Prostate gland (tissue), 2 donors: Measurements from ENCODE around the gene CAMTA2. TPM values are rescaled to one million over a fixed set of nuclear protein-coding genes. Genes with fewer than 3 reads are reported as not detected.

Experiments
- DNase-seq: peaks from one replicate; pipeline ENCODE4 v3.0.0-alpha.2; 2019; ENCODE audit warnings: low spot score
- H3K27ac ChIP-seq, 2 donors: fragments of 200-600 bp; sonication (generic); 2 replicates each; pipeline ENCODE4 v1.5.1; 2017 to 2019
- H3K27me3 ChIP-seq: fragments of 200-600 bp; sonication (generic); replicated peaks from 2 replicates; pipeline ENCODE4 v1.5.1; 2019; ENCODE audit not compliant: insufficient read depth
- H3K36me3 ChIP-seq, 2 donors: fragments of 200-600 bp; sonication (generic); 1 replicate in 1 of 2; 2 replicates in 1 of 2; pipeline versions ENCODE4 v1.5.1 to v1.8.1; 2017 to 2019
- H3K4me1 ChIP-seq: fragments of 200-600 bp; sonication (generic); replicated peaks from 2 replicates; pipeline ENCODE4 v1.5.1; 2019
- H3K4me3 ChIP-seq, 2 donors: fragments of 200-600 bp; sonication (generic); 2 replicates each; pipeline ENCODE4 v1.5.1; 2017 to 2019
- H3K9me3 ChIP-seq: fragments of 200-600 bp; sonication (generic); 2 replicates; pipeline ENCODE4 v1.5.1; 2017
- POLR2A ChIP-seq: fragments of 450-650 bp; IDR thresholded peaks from one replicate; pipeline ENCODE4 v1.6.1; 2016; ENCODE audit warnings: antibody characterized with exemption, mild to moderate bottlenecking
- POLR2AphosphoS5 ChIP-seq: sonication (generic); formaldehyde crosslinking; IDR thresholded peaks from one replicate; pipeline ENCODE4 v1.6.1; 2017; ENCODE audit warnings: antibody characterized with exemption
- WGBS: methylation state at CpG from one replicate; pipeline ENCODE4 v1.1.5; 2018; 5-methylcytosine and 5-hydroxymethylcytosine counted together
- intact Hi-C: fragments of 100-400 bp; cut with DNase I; formaldehyde crosslinking; loops from one replicate; pipeline ENCODE4 v1.14.2; 2022
- total RNA-seq, 2 donors: library from RNA; depleted of rRNA; stranded (reverse); fragments of >200 nt; gene quantifications; one replicate each; pipeline ENCODE4 v1.1.0, GENCODE V29; 2016
- TF ChIP-seq, protein P1 (sequence below), 4 experiments: fragments of 200-600 bp in 2 of 4; fragments of 450-650 bp in 2 of 4; sonication (generic) in 2 of 4; IDR thresholded peaks; 1 replicate in 3 of 4; 2 replicates in 1 of 4; pipeline ENCODE4 v1.5.1; 2016 to 2019; ENCODE audit warnings: antibody characterized with exemption in 4 of 4, mild to moderate bottlenecking in 2 of 4, moderate library complexity in 2 of 4

The CAMTA2 gene
- 10 to 100 TPM; 13.6 to 40.2 TPM for total RNA-seq

DNA sequence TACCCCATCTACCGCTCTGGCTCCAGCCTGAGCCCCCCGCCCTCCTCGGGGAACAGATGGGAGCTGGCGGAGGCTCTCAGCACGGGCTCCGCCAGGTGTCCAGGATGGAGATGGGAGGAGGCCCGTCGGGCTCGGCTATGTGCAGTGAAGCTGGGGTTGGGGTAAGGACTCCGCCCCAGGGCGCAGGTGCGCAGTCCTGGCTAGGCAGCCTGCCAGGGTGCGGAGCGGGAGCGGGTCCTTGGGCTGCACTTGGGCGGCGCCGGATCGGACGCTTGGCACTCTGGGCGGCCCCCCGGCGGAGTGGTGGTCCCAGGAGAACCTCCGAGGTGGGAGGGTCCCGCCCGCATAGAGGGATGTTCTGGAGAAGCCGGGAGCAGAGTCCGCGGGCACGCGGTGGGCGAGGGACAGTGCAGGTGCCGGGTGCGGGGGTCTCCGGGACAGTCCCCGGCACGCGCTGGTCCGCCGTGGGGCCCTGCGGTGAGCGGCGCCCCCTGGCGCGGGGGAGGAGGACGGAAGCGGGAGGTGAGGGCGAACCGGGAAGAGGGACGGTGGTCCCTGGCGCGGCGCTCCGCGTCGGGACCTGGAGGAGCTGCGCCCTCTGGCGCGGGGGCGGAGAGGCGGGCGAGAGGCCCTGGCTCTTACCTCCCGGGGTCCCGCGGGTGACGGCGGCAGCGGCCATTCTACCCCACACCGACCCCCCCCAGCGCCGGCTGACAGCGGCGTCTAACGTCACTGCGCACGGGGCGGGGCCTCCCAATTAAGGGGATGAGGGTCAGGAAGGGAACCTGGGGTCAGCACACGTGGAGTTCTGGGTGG lies at the start of gene CAMTA2:
TSS of gene CAMTA2 (minus strand) at position 725 of the 816 bp plus-strand sequence. CDS start 1,453 bp downstream, outside the sequence.
- Histone ChIP-seq H3K27ac (peak within 1 kb of the TSS; percentile 88 to 96), H3K4me1 (peaks cover 18% of the 10 kb centered on the region), H3K4me3 (peak within 1 kb of the TSS; percentile 56 to 95), H3K27me3 (no peaks in the 10 kb centered on the region), H3K36me3 (no peaks in the 10 kb centered on the region), H3K9me3 (no peaks in the 10 kb centered on the region)
- intact Hi-C loops: loop anchor here (5.0 kb wide), 2 partner anchors 40 to 80 kb away; partner anchors contain the start of gene PFN1
- TF ChIP-seq, protein P1, sequence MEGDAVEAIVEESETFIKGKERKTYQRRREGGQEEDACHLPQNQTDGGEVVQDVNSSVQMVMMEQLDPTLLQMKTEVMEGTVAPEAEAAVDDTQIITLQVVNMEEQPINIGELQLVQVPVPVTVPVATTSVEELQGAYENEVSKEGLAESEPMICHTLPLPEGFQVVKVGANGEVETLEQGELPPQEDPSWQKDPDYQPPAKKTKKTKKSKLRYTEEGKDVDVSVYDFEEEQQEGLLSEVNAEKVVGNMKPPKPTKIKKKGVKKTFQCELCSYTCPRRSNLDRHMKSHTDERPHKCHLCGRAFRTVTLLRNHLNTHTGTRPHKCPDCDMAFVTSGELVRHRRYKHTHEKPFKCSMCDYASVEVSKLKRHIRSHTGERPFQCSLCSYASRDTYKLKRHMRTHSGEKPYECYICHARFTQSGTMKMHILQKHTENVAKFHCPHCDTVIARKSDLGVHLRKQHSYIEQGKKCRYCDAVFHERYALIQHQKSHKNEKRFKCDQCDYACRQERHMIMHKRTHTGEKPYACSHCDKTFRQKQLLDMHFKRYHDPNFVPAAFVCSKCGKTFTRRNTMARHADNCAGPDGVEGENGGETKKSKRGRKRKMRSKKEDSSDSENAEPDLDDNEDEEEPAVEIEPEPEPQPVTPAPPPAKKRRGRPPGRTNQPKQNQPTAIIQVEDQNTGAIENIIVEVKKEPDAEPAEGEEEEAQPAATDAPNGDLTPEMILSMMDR (IDR thresholded peaks at IDR 0.05): peak; percentile 64 to 92 (median 76)
- peak; percentile 70 for TF ChIP-seq POLR2A
- TF ChIP-seq POLR2AphosphoS5: peak; percentile 83
- under 1% methylated on average over 72 of the region's 78 CpGs for WGBS
- peak; percentile 84 for DNase-seq

DNA sequence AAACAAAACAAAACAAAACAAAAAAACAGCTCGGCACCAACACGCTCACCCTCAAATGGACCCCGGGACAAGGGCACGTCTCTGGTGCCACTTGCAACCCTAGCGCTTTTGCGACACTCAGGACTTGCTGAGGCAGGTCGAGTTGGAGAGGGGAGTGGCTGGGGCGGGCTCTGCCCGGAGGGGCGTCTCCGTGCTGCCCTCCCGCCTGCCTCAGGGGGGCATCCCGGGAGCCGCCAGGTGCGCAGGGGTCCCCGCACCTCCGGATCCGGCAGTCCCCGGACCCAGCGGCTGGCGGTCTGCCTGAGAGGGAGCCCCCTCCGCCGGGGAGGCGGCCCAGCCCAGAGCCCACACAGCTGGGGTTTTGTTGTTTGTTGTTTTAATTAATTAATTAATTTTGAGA lies 47.8 kb upstream of the CAMTA2 start, which contains the start of gene SLC52A1:
TSS of gene SLC52A1 (minus strand) at position 112 of the 400 bp plus-strand sequence. CDS start 820 bp downstream, outside the sequence.
- peak; percentile 32 for DNase-seq
- no peaks in the 10 kb centered on the region for H3K4me1 ChIP-seq
- no peaks in the 10 kb centered on the region for H3K27me3 ChIP-seq
- WGBS: 4% methylated on average over 24 of the region's 24 CpGs
- no peaks in the 10 kb centered on the region for H3K36me3 ChIP-seq
- TF ChIP-seq POLR2AphosphoS5 (no peak), POLR2A (peak; percentile 27)
- H3K9me3 ChIP-seq: no peaks in the 10 kb centered on the region
- H3K4me3 ChIP-seq: peak within 1 kb of the TSS; percentile 25 to 26
- intact Hi-C loops: no loop called here
- H3K27ac ChIP-seq: no peak within 1 kb of the TSS

DNA sequence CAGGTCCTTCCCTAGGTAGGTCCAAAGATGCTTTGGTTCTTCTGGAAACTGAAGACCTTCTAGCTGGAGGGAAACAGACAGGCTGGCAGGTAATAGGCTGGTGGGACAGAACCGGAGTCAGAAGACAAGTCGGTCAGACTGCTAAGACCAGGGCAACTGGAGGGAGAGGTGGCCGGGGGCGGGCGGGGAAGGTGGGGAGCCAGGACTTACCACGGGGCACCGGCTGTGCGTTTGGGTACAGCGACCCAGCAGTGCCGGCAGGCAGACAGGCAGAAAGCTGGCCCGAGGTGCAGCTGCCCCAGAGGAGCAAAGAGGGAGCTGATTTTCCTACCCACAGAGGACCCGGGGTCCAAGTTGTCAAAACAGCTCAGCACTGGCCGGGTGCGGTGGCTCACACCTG lies 47.2 kb upstream of the CAMTA2 start:
- 82% methylated on average over 14 of the region's 14 CpGs for WGBS
- Histone ChIP-seq H3K27me3 (no peaks in the 10 kb centered on the region), H3K36me3 (no peaks in the 10 kb centered on the region), H3K27ac (no peak overlapping the region), H3K9me3 (no peaks in the 10 kb centered on the region), H3K4me3 (no peak overlapping the region), H3K4me1 (no peaks in the 10 kb centered on the region)
- no peak for DNase-seq
- TF ChIP-seq, protein P1 (IDR thresholded peaks at IDR 0.05): no peak
- TF ChIP-seq POLR2AphosphoS5 (no peak), POLR2A (no peak)
- intact Hi-C loops: no loop called here

DNA sequence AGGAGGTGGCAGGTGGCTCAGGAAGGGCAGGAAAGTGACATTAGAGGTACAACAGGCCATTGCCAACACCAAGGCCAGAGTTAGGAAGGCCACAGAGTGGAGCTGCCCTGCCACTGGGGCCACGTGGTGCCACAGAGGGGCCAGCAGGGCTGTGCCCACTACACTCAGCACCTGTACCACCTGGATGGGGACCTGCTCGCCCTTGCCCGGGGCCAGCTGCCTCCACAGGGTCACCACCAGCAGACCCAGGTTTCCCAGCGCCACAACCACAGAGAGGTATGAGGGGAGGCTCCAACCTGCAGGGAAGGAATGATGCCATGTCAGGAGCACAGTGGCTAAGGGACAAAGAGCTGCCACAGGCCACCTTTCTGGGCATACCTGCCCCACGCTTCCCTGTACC lies 46.6 kb upstream of the CAMTA2 start:
- intact Hi-C loops: no loop called here
- no peaks in the 10 kb centered on the region for H3K36me3 ChIP-seq
- no peaks in the 10 kb centered on the region for H3K9me3 ChIP-seq
- DNase-seq: no peak
- no peak overlapping the region for H3K27ac ChIP-seq
- TF ChIP-seq POLR2A: no peak
- WGBS: 95% methylated on average over 5 of the region's 5 CpGs
- no peaks in the 10 kb centered on the region for H3K27me3 ChIP-seq
- H3K4me3 ChIP-seq: no peak overlapping the region
- H3K4me1 ChIP-seq: no peaks in the 10 kb centered on the region

DNA sequence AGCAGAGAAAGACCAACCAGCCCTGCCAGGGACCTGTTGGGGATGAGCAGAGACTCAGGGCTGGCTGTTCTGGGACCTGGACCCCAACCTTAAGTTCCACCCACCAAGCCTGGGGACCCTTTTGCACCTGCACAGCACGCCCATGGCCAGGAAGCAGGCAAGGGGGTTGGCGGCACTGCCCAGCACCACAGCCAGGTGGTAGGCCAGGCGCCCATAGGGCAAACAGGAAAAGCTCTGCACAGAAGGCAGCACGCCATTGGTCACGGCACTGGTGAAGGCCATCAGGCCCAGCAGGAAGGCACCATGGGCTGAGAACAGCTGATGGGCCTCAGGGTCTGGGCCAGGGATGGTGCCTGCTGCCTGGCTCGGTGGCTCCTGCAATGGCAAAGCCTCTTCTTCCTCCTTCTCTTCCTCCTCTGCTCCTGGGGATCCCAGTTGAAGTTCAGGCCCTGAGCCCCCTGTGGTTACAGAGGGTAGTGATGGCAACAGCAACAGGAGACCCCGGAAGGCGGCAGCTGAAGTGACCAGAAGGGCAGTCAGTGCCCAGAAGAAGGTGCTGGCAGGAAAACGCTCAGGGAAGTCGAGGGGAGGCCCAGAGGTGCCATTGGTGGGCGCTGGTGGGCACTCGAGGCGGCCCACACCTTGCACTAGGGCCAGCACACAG lies 46.0 kb upstream of the CAMTA2 start:
- no peaks in the 10 kb centered on the region for H3K36me3 ChIP-seq
- intact Hi-C loops: no loop called here
- 82% methylated on average over 11 of the region's 13 CpGs for WGBS
- no peaks in the 10 kb centered on the region for H3K9me3 ChIP-seq
- H3K27ac ChIP-seq: no peak overlapping the region
- TF ChIP-seq POLR2A (no peak), POLR2AphosphoS5 (no peak)
- TF ChIP-seq, protein P1 (IDR thresholded peaks at IDR 0.05): no peak
- no peaks in the 10 kb centered on the region for H3K27me3 ChIP-seq
- no peaks in the 10 kb centered on the region for H3K4me1 ChIP-seq
- DNase-seq: no peak
- no peak overlapping the region for H3K4me3 ChIP-seq
